ENCODE data around the gene FCRLB.
"Not testable (repeated sequence)": the region's sequence is repeated elsewhere in the genome, so short reads cannot be mapped to it uniquely, and the experiment has no call there.

Gene FCRLB

DNA sequence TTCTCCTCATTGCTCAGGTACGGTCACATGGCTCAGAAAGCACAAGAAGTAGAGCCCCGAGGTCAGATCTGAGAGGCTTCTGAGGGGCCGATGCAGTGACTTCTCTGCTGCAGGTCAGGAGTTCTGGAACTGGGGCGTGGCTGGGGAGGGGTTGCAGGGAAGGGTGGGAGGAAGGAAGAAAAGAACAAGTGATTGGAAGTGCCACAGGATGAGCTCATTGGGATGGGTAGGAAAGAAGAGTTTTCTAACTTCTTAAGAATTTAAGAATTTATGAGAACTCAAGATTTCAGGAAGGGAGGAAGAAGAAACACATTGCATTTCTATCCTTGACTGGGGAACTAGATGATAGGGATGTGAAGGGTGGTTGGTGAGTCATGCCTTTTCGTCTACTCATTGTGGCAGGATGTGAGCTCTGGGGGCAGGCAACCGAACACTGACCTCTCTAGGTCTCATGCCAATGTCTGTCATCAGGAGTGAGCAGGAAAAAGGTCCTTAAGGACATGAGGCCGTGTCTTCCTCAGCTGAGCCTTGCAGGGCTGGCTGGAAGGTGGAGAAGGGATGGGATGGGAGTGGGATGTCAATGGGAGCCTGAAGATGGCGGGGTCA is 497 bp downstream of the FCRLB start:
- no peak for DNase-seq

DNA sequence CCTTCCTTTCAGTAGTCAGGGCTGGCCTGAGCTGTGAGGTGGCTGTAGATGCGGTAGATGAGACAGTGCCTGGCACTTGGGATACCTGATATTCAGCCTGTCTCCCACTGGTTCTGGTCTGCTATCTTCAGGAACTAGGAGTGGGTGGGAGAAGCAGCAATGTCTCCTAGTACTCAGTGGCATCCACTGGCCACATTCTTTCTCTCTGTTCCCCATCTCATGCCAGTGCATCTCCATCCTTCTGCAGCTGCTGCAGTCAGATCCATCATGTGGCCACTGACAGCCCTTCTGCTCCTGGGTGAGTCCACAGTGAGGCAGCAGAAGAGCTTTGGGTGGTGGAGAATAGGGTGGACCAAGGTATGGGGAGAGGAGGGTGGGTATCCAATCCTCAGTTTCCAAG is 1.1 kb downstream of the FCRLB start:
- DNase-seq = no peak

DNA sequence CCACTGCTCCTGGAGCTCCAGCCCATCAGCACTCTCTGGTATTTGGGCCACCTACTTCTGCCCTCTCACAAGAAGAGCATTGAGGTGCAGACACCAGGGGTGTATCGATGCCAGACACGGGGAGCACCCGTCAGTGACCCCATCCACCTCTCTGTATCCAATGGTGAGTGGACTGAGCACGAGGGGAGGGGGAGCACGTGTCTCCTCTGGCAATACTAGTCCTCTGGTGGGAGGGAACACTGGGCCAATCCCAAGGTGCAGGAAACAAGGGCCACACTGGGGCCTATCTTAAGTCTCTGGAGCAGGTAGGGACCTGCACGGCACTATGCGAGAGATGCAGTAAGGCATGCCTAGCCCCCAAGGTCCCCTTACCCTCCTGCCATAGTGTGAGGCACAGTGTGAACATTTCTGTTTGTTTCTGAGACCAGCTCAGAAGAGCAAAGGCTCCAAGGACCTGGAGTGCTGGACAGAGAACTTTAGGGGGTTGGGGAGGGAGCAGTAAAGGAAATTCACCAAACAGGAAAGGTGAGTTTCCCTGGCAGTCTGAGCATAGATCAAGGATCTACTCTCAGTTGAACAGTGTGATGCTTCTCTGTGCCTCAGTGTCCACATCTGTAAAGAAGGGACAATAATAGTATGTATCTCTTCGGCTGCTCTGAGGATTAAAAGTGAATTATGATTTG is 2.3 kb downstream of the FCRLB start:
- DNase-seq = no peak

DNA sequence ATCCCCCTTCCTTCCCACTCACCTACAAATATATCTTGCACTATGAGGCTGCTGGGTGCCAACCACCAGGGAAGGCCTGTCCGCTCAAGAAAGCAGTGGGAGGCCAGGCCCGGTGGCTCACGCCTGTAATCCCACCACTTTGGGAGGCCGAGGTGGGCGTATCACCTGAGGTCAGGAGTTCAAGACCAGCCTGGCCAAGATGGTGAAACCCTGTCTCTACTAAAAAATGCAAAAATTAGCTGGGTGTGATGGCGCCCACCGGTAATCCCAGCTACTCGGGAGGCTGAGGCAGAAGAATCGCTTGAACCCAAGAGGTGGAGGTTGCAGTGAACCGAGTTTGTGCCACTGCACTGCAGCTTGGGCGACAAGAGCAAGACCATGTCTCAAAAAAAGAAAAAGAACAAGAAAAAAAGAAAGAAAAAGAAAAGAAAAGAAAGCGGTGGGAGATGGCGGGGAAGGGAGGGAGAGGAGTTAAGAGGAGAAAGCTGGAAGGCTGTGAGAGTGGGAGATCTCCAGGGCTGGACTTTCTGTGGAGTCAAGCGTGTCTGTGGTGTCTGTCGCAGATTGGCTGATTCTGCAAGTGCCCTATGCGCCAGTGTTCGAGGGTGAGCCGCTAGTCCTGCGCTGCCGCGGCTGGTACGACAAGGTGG is 4.0 kb downstream of the FCRLB start:
- DNase-seq = not testable (repeated sequence)

DNA sequence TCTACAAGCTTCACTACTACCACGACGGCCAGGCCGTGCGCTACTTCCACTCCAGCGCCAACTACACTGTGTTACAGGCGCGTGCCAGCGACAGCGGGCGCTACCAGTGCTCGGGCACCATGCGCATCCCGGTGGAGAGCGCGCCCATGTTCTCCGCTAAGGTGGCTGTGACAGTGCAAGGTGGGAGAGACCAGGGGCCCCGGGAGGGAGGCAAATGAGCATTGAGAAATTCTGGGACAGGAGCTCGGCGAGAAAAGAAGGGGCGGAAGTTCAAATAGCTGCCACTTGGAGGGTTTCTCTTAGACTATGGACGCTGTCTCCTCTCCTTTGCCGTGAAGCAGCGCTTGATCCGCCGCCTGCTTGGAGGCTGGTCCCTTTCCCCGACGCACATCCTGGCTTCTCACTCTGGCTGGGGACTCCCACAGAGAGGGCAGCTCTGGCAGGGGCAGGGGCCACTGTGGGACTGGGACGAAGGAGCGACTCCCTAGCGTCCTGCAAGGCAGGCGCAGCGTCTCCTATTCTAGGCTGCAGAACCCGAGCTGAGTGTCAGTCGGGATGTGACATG is 4.6 kb downstream of the FCRLB start:
- DNase-seq = peak; percentile 55

DNA sequence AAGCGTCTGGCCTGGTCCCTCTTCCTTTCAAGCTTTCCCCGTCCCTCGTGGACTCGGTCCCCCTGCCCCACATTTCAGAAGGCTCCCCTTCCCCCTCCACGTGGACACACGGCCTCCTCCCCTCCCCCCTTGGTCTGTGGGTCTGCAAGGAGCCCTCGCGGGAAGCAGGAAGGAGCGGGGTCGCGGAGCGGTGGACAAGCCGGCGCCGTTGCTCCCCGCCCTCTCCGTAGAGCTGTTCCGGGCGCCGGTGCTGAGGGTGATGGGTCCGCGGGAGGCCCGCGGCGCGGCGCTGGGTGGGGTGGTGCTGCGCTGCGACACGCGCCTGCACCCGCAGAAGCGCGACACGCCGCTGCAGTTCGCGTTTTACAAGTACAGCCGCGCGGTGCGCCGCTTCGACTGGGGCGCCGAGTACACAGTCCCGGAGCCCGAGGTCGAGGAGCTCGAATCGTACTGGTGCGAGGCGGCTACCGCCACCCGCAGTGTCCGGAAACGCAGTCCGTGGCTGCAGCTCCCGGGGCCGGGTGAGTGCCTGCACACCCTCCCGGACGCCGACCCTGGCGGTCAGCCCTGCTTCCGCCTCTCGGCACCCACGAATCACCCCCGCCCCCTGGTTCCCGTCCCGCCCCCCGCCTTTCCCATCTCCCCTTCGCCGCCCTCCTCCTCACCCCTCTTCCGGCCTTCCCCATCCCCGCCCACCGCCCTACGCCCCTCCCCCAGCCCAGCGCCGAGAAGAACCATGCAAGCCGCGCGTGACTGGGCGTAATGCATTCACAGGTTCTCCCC is 5.3 kb downstream of the FCRLB start:
- DNase-seq = peak; percentile 96

DNA sequence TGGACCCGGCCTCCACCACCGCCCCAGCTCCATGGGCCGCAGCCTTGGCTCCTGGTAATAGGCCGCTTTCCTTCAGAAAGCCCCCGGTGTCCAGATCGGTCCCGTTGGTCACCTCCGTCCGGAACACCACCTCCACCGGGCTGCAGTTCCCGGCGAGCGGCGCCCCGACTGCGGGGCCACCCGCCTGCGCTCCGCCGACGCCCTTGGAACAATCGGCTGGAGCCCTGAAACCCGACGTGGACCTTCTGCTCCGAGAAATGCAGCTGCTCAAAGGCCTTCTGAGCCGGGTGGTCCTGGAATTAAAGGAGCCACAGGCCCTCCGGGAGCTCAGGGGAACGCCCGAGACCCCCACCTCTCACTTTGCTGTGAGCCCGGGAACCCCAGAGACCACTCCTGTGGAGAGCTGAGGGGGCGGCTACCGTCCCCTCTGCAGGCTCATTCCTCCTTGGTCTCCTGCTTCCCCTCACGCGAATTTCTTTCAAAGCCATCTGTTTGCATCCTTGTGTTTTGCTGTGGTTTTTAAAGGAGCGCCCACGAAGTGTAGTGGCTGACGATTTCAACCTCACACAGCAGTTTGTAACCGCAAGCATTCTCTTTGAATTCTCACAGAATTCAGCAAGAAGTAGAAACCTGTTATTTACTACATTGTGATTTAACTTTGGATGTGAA is 6.0 kb downstream of the FCRLB start:
- DNase-seq = no peak

DNA sequence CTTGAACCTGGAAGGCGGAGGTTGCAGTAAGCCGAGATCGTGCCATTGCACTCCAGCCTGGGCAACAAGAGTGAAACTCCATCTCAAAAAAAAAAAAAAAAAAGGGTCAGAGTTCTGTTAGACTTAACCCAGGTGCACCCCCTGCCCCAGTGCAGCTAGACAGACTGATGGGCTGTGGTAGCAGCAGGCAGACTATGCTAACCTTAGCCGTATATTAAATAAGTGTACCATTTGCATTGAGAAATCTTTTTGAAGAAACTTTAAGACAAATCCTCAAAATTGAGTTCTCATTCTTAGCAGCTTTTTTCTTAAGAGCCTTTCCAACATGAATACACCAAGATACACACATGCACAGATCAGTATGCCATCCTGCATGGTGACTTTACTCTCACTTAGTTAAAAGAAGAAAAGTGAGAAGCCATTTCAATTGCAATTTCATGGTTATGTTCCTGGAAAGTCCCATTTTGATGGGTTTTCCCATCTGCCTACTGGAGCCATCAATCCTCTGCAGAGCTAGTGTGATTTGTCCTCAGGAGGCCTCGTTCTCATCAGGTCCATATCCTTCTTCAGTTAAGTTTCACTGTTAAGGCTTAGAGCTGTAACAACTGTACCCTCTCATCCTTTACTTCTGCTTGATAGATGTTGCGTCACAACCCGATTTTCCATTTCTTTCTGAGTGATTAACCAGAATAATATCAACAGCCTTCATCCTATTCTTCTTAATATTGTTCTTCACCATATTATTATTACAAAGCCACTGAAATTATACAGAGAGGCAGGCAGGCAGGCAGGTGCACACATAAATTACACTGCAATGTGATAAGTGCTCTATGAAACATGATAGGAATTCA is 7.3 kb downstream of the FCRLB start:
- no peak for DNase-seq

DNA sequence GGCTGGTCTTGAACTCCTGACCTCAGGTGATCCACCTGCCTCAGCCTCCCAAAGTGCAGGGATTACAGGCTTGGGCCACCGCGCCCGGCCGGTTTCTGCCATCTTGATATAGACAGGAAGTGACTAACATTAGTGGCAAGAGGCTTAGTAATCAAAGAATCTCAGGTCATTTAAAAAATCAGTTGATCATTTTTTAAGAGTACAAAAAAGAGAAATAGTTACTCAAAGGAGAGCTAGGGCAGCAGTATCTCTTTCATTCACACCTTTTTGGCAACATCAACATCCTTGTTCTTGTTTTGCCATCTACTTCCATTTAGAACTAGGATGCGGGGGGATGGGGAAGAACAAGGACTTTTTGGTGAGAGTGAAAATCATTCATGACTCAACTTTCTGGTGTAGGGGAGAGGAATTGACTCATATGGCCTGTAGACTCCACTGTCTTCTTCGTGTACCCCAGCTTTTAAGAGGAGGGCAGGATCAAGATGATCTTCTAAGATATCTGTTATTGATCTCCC is 8.8 kb downstream of the FCRLB start:
- no peak for DNase-seq

DNA sequence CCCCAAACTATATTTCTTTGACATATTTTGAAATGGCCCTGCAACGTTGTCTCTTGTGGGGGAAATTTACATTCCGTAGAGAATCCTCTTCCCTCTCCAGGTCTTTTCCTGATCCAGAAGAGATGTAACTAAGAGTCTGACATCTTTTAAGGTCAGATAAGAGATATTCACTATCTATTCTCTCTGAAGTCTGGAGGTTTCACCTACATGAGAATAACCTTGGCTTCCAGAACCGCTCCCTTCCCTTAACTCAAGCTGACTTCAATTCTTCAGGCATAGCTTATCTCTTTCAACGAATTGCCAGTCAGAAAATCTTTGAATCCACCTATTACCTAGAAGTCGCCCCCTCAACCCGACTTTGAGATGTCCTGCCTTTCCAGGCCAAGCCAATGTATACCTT is 9.9 kb downstream of the FCRLB start:
- no peak for DNase-seq

DNA sequence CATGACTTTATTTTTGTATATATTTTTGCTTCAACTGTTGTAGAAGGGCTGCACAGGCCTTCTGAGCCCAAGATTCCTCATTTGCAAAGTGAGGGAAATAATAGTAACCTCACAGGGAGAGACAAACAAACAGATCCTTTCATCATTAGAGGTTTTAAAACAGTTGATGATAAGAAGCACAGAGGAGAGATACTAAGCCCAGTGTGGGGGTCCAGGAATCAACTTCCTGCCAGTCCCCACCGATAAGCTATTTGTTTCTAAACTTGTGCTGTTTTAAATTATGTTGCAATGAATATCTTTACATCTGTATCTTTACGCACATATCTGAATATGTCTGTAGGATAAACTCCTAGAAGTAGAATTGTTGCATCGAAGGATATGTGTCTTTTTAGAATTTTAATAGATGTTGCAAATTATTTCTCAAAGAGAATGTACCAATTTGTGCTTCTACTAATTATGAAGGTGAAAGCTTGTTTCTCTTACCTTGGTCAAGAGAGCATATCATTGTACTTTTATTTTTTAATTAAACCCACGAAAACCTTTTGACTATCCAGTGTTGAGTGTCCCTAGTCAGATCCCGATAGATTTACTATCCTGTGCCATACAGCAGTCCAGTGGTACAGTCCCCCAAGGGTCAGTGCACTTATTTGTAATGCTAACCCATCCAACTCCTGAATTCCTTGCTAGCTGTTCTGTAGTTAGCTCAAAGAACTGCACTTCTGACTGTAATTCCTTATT is 10.8 kb downstream of the FCRLB start:
- DNase-seq = no peak

DNA sequence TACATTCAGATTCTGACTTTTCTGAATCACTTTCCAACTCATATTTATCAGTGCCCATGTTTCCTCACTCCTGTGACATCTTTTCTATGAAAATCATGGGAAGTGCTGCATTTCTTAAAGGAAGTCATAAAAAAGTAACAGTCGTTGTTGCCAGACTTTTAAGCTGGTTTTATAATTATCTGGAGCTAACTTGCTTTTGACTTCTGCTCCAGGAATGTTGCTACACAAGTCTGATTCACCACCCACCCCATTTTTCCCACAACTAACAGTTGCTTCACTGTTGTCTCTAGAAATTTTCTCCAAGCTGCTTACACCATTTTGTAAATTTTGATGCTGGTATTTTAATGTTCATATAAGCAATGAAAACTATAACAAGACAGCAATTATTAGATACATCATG is 12.2 kb downstream of the FCRLB start:
- no peak for DNase-seq

DNA sequence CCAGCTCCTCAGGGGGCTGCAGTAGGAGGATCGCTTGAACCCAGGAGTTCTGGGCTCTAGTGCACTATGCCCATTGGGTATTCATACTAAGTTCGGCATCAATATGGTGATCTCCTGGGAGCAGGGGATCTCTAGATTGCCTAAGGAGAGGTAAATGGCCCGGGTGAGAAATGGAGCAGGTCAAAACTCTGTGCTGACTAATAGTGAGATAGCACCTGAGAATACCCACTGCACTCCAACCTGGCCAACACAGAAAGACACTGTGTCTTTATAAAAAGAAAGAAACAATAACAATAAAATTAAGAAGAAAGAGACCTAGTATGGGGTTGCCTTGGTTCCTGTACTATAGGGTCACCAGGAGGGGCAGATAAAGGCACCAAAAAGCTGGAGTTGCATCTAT is 14.5 kb downstream of the FCRLB start:
- DNase-seq = no peak

DNA sequence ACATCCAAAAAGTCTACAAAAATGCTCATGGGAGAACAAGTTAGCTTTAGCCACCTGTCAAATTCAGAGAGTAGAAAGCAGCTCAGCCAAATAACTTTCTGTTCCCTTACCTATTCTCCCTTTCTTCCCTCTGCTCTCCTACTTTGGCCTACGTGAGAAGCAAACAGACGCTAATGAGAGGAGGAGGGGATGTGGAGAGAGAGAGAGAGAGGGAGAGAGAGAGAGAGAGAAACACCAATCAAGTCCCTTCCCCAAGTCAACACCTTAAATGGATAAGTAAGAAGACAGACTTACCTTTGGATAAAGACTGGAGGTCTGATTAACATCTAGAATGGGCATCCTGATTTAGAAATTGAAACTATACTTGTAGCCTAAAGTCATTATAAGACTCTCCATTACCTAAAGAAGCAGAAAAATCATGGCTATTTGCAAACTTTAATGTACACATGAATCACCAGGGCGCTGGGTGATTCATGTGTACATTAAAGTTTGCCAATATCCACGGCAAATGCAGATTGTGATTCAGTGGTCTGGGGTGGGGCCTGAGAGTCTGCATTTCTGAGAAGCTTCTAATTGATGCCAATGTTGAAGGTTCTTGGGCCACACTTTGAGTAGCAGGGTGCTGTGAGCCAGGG is 15.1 kb downstream of the FCRLB start:
- no peak for DNase-seq

DNA sequence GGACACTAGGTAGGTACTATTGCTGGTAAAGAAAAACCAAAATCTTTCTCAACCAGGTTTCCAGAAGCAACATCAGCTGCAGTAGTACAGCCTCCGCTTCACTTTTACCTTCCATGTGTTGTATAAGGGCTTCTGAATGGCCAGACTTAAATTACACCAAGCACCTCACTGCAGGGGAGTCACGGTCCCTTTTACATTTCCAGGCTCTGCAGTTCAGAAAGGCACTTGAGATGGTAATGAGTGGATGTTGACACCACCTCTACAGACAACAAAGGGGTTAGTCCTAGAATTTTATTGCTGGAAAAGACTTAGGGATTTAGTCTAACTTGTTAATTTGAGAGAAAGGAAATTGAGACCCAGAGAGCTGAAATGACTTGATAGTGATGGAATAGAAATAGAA is 16.3 kb downstream of the FCRLB start:
- no peak for DNase-seq

DNA sequence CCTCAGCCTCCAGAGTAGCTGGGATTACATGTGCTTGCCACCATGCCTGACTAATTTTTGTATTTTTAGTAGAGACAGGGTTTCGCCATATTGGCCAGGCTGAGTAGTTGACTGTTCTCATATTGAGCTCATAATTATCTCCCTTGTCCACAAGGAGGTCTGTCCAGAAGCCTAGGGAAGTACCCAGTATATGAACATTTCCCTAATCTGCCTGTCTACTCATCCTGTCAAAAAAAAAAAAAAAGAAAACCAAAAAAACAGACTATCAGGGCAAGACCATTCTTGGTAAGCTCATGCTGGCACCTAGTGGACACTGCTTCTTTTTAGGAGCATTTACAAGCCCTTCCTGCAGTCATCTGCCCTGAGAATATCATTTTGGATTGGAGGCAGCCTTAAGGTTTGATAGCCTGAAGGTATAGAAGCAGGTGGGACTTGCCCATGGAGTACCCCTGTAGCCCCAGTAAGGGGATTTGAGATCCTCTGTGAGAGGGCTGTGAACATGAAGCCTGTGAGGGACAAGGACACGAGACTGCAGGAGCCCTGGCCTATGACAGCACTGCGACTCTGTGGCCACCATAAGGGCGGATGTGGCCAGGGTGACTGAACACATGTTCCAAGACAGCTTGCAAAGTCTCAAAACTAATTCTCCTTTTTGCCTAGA is 17.4 kb downstream of the FCRLB start:
- peak; percentile 26 for DNase-seq

DNA sequence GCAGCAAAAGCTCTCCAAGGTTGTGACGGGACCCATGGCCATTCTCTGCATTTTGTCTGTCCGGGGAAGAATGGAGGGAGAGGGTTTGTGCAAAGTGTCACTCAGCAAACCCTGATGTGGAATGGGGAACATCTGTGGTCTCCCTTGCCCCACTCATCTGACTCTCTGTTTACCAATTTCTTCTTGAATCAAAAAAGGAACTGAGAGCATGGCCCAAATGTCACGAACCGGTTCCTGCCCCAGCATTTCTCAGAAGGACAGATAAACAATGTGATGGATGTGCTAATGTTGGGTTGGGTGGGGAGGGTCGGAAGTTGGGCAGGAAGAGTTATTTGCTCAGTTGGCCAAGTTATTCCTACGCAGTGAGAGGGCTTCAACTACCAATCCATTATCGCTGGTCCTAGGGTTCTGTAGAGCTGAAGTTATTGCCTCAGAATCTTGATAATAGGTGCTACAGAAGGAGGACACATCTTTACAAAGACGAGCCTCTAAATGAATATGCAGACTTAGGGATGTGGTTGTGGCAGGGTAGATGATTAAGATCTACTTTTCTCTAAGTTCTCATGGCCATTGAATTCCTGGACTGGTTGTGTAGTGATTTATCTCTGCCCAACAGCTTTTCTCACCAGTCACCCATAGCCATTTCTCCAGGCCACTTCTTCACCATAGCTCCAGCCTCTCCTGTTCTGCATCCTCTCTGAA is 18.7 kb downstream of the FCRLB start:
- no peak for DNase-seq

DNA sequence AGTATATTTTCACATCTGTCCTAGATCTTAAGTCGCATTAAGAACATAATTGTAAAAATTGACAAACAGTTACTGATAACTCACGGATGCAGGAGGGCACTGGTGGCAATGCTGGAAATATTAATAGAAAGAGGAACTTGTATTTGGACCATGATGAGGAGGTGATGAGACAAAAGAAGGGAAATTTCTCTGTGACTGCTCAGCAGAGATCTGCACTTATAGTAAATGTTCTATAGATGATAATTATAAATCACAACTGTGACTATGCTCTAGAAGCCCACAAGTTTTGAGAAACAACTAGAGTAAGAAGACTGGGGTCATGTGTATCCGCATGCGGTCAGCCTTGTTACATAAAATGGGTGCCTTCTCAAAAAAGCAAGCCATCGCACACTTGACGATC is 19.6 kb downstream of the FCRLB start:
- DNase-seq = no peak

DNA sequence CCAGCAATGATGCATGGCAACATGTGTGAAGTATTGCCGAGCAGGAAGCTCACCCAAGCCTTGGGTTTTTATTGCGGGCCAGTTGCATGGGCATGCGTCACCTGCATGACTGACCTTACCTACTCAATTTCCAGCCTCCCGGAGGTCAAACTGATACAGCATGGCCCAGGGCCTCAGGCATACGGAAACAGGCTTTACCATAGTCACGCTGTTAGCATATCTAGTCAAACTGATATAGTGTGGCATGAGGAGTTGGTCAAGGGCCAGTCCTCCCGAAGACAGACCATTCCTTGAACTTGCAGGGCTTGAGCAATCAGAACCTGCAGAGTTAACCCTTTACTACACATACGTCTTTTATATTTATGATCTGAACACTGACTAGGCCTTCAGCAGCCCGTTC is 21.9 kb downstream of the FCRLB start:
- DNase-seq = no peak

All from right hindlimb (tissue), 1 donor.